Measurements from ENCODE around the gene TMC3. TPM values are rescaled to one million over a fixed set of nuclear protein-coding genes. Genes with fewer than 3 reads are reported as not detected.

Gene TMC3
- total and polyA plus RNA-seq, 2 of the 13 experiments (the other 11 are each of a cell fraction or from before 2014, with no cell fraction given), result not detected

DNA sequence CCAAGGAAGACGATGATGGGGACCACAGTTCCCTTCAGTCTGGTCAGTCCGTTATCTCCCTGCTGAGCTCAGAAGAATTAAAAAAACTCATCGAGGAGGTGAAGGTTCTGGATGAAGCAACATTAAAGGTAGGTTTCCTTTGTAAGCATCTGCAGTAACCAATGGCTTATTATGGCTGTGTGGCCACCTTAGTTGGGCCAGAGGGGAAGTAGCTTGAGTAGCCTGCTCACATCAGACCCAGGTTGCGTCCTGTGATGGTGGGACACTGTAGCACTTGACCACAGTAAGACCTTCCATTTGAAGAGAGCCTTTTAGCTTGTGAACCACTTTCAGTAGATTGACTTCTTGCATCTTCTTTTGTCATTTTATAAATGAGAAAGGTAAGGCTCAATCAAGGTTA lies 72.6 kb downstream of the TMC3 start:
- ChIA-PET CTCF (ENCODE audit: low intra/inter-chr PET ratio, low total read pairs) (no interaction called here), POLR2A (no interaction called here)

DNA sequence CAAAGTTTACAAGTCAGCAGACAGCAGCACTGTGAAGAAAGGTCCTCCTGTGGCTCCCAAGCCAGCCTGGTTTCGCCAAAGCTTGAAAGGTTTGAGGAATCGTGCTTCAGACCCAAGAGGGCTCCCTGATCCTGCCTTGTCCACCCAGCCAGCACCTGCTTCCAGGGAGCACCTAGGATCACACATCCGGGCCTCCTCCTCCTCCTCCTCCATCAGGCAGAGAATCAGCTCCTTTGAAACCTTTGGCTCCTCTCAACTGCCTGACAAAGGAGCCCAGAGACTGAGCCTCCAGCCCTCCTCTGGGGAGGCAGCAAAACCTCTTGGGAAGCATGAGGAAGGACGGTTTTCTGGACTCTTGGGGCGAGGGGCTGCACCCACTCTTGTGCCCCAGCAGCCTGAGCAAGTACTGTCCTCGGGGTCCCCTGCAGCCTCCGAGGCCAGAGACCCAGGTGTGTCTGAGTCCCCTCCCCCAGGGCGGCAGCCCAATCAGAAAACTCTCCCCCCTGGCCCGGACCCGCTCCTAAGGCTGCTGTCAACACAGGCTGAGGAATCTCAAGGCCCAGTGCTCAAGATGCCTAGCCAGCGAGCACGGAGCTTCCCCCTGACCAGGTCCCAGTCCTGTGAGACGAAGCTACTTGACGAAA lies 74.3 kb downstream of the TMC3 start:
- Histone ChIP-seq H3K9me3 (ENCODE audit: low read length) (no peaks in the 10 kb centered on the region), H3K27ac (ENCODE audit: extremely low read length, insufficient read depth, low read length) (no peak overlapping the region), H4K20me1 (ENCODE audit: insufficient read depth, low read length) (no peaks in the 10 kb centered on the region), H3K4me1 (ENCODE audit: insufficient read depth, low read length) (no peaks in the 10 kb centered on the region), H3K9ac (ENCODE audit: insufficient read depth, low read depth, low read length) (no peak overlapping the region), H3K79me2 (ENCODE audit: insufficient read depth, low read length) (no peaks in the 10 kb centered on the region), H3K4me3 (replicated peaks in 1 of 3; ENCODE audit: insufficient read depth in 1 of 3, low read depth in 2 of 3, low read length in 3 of 3) (no peak overlapping the region), H3K27me3 (ENCODE audit: control insufficient read depth in 1 of 2, insufficient read depth in 2 of 2, low read length in 2 of 2) (peaks cover 0 to 28% of the 10 kb centered on the region in 2 experiments; a peak in 2 of 5 replicates), H2AFZ (ENCODE audit: low read length) (no peak overlapping the region), H3K36me3 (replicated peaks in 1 of 2; ENCODE audit: control insufficient read depth in 1 of 2, insufficient read depth in 2 of 2, low read length in 2 of 2) (no peaks in the 10 kb centered on the region), H3K4me2 (ENCODE audit: low read depth, low read length) (no peak overlapping the region)
- ChIA-PET POLR2A (no interaction called here), CTCF (ENCODE audit: low intra/inter-chr PET ratio, low total read pairs) (no interaction called here)
- DNase-seq (ENCODE audit: low spot score) (no peak), FAIRE-seq (no peak), ATAC-seq (no peak)
- in situ Hi-C loops (cut with HindIII; ENCODE audit: extremely low pct_ligation_motif_present, low pct_unique_long_range_greater_than_20kb), result no loop called here
- no TSS peak for BruUV-seq (replicated peaks)
- TF ChIP-seq RELA (CRISPR knock-in tag; IDR thresholded peaks at IDR 0.05) (no peak), SPEN (CRISPR knock-in tag; IDR thresholded peaks at IDR 0.05; ENCODE audit: low read depth) (no peak), NR2F6 (IDR thresholded peaks at IDR 0.05) (no peak), NR2F6 (CRISPR knock-in tag; IDR thresholded peaks at IDR 0.05) (no peak), ONECUT2 (CRISPR knock-in tag; IDR thresholded peaks at IDR 0.05) (no peak), ZNF260 (CRISPR knock-in tag; IDR thresholded peaks at IDR 0.05; ENCODE audit: borderline replicate concordance, low read depth) (no peak), HNRNPUL1 (IDR thresholded peaks at IDR 0.05; ENCODE audit: low read depth, low read length) (no peak), ZNF577 (CRISPR knock-in tag; IDR thresholded peaks at IDR 0.05; ENCODE audit: borderline replicate concordance, low read depth) (no peak), SP1 (IDR thresholded peaks at IDR 0.05) (no peak), SP1 (CRISPR knock-in tag; IDR thresholded peaks at IDR 0.05) (no peak), TOE1 (CRISPR knock-in tag; IDR thresholded peaks at IDR 0.05) (no peak), HIVEP1 (CRISPR knock-in tag; IDR thresholded peaks at IDR 0.05) (no peak), ZFP82 (CRISPR knock-in tag; IDR thresholded peaks at IDR 0.05; ENCODE audit: borderline replicate concordance) (no peak), PHF8 (CRISPR knock-in tag; IDR thresholded peaks at IDR 0.05) (no peak), ZFP36L1 (CRISPR knock-in tag; IDR thresholded peaks at IDR 0.05) (no peak), ZNF207 (IDR thresholded peaks at IDR 0.05; ENCODE audit: borderline replicate concordance) (no peak), CERS6 (CRISPR knock-in tag; IDR thresholded peaks at IDR 0.05) (no peak)
- intact Hi-C loops (cut with micrococcal nuclease; ENCODE audit: unreplicated experiment), result no loop called here
- WGBS (ENCODE audit: low lambda C conversion rate), result 11% methylated on average over 8 of the region's 14 CpGs

More for the DNA sequence above, 72.6 kb downstream of the TMC3 start:
- H3K36me3 ChIP-seq (replicated peaks in 1 of 2; ENCODE audit: control insufficient read depth in 1 of 2, insufficient read depth in 2 of 2, low read length in 2 of 2), result no peaks in the 10 kb centered on the region
- ATAC-seq, result no peak
- H3K4me2 ChIP-seq (ENCODE audit: low read depth, low read length), result no peak overlapping the region
- peaks cover 0 to 32% of the 10 kb centered on the region in 2 experiments; a peak in 2 of 5 replicates for H3K27me3 ChIP-seq (ENCODE audit: control insufficient read depth in 1 of 2, insufficient read depth in 2 of 2, low read length in 2 of 2)
- BruUV-seq (replicated peaks), result no TSS peak
- H3K9me3 ChIP-seq (ENCODE audit: low read length), result no peaks in the 10 kb centered on the region
- no peak overlapping the region for H2AFZ ChIP-seq (ENCODE audit: low read length)
- no peak for TF ChIP-seq LBX2 (CRISPR knock-in tag; IDR thresholded peaks at IDR 0.05; ENCODE audit: borderline replicate concordance)
- no peak for TF ChIP-seq SSRP1 (CRISPR knock-in tag; IDR thresholded peaks at IDR 0.05)
- no peak for TF ChIP-seq ZNF138 (CRISPR knock-in tag; IDR thresholded peaks at IDR 0.05; ENCODE audit: low read depth)
- TF ChIP-seq ZNF75D (CRISPR knock-in tag; IDR thresholded peaks at IDR 0.05; ENCODE audit: borderline replicate concordance), result no peak
- no peak for TF ChIP-seq MXI1 (IDR thresholded peaks at IDR 0.05; ENCODE audit: borderline replicate concordance, low read depth, low read length)
- TF ChIP-seq JUNB (CRISPR knock-in tag; IDR thresholded peaks at IDR 0.05; ENCODE audit: borderline replicate concordance), result no peak
- no peak for TF ChIP-seq BHLHE40 (IDR thresholded peaks at IDR 0.05; ENCODE audit: low read length)
- no peaks in the 10 kb centered on the region for H3K4me1 ChIP-seq (ENCODE audit: insufficient read depth, low read length)
- no peaks in the 10 kb centered on the region for H3K79me2 ChIP-seq (ENCODE audit: insufficient read depth, low read length)
- H3K27ac ChIP-seq (ENCODE audit: extremely low read length, insufficient read depth, low read length), result no peak overlapping the region
- intact Hi-C loops (cut with micrococcal nuclease; ENCODE audit: unreplicated experiment), result no loop called here
- FAIRE-seq, result no peak
- H3K9ac ChIP-seq (ENCODE audit: insufficient read depth, low read depth, low read length), result no peak overlapping the region
- H4K20me1 ChIP-seq (ENCODE audit: insufficient read depth, low read length), result no peaks in the 10 kb centered on the region
- DNase-seq (ENCODE audit: low spot score), result no peak
- in situ Hi-C loops (cut with HindIII; ENCODE audit: extremely low pct_ligation_motif_present, low pct_unique_long_range_greater_than_20kb), result no loop called here
- H3K4me3 ChIP-seq (replicated peaks in 1 of 3; ENCODE audit: insufficient read depth in 1 of 3, low read depth in 2 of 3, low read length in 3 of 3), result no peak overlapping the region
- 10% methylated on average over 4 of the region's 4 CpGs for WGBS (ENCODE audit: low lambda C conversion rate)

Measured in HepG2 (cell line).